NCI-H1048 (cell line): ENCODE measurements around the gene ABHD3.
"Not testable (repeated sequence)": the region's sequence is repeated elsewhere in the genome, so short reads cannot be mapped to it uniquely, and the experiment has no call there.

Experiments used
- DNase-seq: peaks from one replicate; lab custom pipeline; 2025; lab: John Stamatoyannopoulos, UW

ABHD3 gene

DNA sequence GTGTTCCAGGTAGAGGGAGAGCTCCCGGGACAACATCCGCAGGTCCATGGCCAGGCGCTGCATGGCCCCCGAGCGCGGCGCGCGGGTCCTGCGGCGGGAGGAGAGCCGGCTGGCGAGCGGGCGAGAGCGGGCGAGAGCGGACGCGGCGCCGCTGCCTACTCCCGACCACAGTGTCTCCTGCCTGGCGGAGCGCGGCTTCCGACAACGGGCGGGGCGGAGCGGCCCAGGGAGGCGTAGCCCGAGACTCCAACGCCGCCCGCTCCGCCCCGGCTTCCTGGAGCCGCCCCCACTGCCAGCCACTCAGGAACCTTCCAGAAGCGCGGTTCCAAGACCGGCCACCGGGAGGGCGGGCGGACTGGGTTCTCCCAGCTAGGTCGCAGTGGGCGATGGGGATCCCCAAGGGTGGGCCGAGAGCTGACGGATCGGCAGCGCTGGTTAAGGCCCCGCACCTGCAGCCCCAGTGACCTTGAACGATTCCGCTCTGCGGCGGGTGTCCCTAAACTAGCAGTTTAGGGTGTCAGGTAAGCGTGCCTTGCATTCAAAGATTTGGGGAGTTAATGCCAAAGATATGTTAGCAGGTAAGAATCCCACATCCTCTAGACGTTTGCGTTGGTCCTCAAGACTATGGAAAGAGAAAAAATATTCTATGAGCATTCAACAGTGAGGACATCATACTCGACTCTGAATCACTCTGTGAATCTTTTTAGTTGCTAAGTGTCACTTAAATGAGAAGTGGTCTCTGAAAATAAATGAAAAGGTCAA, at the start of gene ABHD3:
Gene ABHD3 (minus strand): TSS at position 172 of the 762 bp plus-strand sequence. CDS start 109 bp downstream, at position 63.
- peak; percentile 82 for DNase-seq

DNA sequence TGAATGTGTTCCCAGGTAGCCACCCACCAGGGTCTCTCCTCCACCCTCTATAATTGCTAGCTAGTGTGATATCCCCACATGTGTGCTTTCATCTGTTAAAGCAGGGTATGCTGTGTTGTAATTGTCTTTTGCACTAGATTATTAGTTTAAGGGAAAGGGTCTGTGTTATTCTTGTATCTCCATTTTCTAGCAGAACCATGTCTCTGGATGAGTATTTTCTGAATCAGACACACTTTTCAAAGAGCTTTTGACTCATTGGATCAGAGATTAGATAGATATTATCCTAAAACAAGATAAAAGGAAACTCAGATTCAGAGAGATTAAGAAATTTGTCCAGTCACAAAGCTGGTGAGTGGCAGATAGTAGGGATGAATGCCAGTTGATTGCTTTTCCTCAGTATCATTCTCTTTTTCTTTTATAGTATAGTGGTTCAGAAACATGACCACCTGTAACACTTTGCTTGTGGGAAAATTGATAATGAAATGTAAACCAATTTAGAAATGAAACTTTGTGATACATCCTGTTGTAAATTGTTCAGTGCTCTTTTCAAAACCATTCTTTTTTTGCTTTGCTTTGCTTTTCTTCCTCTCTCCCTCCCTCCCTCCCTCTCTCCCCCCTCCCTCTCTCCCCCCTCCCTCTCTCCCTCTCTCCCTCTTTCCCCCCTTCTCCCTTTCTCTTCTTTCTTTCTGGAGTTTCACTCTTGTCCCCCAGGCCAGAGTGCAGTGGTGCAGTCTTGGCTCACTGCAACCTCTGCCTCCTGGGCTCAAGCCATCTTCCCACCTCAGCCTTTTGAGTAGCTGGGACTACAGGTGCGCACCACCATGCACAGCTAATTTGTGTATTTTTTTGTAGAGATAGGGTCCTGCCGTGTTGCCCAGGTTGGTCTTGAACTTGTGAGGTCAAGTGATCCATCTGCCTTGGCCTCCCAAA, 43.5 kb upstream of the ABHD3 start:
- DNase-seq: no peak

DNA sequence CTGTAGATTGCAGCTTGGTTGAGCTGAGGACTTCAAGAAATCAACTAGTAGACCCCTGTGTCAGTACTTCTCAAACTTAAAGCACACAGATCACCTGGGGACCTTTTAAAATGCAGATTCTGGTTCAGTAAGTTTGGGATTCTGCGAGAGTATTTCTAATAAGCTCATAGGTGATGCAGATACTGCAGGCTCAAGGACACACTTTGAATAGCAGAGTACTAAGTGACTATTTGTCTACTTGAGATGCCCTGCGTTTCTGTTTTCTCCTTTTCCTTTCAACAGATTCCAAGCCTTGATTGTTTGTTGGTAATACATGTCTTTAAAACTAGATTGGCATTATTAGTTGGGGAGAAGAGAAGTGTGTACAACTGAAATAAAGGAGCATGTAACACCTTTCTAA, 42.7 kb upstream of the ABHD3 start:
- no peak for DNase-seq

DNA sequence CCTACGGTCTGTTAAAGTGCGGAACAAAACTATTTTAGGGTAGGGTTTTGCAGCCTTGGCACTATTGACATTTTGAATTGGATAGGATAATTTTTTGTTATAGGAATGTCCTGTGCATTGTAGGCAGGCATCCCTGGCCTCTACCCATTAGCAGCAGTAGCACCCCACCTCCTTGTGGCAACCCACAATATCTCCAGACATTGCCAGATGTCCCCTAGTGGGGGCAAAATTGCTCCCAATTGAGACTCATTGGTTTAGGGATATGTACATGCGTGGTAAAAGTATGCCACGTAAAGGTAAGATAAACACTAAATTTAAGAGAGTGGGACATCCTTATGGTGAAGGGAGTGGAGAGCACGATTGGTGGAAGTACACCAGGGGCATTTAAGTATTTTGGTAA, 40.7 kb upstream of the ABHD3 start:
- no peak for DNase-seq

- DNase-seq: no peak
Measured at GRCh38 chr18:21743166-21743832, 38.7 kb upstream of the ABHD3 start.

- no peak for DNase-seq
Measured at GRCh38 chr18:21742315-21742687, 37.7 kb upstream of the ABHD3 start.

- DNase-seq: no peak
Measured at GRCh38 chr18:21741562-21742314, 37.2 kb upstream of the ABHD3 start.

DNA sequence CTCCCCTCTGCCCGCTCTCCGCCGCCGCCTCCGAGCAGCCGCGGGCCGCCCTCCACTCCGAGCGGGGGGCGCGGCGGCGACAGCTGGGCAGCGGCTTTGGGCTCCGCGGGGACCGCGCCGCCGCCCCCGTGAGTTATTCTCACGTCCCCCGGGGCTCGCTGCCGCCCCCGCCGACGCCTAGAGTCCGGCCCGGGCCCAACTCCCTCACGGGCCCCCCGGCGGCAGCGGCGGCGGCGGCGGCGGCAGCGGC, 36.7 kb upstream of the ABHD3 start:
- no peak for DNase-seq

- peak; percentile 95 for DNase-seq
Measured at GRCh38 chr18:21740538-21741311, 36.2 kb upstream of the ABHD3 start, which contains the start of gene MIB1. TSS of gene MIB1 (plus strand) at chr18:21740792. CDS start at chr18:21741584, 792 bp downstream.

DNA sequence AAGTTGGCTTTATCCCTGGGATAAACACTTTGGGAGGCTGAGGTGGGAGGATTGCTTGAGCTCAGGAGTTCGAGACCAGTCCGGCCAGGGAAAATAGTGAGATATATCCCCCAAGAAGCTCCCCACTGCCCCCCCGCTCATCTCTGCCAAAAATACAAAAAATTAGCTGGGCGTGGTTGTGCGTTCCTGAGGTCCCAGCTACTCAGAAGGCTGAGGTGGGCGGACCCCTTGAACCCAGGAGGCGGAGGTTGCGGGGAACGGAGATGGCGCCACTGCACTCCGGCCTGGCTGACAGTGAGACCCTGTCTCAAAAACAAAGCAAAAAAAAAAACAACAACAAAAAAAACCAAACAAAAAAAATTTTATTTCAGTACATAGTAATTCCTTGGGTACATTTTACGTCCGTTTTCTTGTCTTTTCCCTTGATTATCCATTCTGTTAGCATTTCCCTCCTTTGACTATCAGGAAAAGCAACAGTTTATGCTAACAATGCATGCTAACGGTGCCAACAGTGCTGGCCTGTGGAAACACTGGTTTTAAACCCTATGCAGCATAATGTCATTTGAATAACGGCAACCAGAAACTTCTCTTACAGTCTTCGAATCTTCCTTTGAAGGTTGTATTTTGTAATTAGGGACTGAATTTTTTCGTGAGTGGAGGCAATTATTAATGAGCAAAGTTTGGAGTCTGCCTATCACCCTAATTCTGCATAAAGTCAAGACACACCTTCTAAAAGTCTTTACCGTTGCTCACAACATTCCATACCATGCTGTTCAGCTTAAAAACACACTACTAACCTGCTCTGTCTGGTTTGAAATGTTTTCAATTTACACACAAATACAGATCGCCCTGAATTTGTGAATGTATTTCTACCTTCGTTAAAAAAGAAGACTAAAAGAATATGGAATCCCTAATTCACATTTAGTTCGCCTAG, 35.3 kb upstream of the ABHD3 start:
- no peak for DNase-seq

DNA sequence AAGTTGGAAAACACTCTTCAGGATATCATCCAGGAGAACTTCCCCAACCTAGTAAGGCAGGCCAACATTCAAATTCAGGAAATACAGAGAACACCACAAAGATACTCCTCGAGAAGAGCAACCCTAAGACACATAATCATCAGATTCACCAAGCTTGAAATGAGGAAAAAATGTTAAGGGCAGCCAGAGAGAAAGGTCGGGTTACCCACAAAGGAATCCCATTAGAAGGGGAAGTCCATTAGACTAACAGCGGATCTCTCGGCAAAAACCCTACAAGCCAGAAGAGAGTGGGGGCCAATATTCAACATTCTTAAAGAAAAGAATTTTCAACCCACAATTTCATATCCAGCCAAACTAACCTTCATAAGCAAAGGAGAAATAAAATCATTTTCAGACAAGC, 32.4 kb upstream of the ABHD3 start:
- not testable (repeated sequence) for DNase-seq

DNA sequence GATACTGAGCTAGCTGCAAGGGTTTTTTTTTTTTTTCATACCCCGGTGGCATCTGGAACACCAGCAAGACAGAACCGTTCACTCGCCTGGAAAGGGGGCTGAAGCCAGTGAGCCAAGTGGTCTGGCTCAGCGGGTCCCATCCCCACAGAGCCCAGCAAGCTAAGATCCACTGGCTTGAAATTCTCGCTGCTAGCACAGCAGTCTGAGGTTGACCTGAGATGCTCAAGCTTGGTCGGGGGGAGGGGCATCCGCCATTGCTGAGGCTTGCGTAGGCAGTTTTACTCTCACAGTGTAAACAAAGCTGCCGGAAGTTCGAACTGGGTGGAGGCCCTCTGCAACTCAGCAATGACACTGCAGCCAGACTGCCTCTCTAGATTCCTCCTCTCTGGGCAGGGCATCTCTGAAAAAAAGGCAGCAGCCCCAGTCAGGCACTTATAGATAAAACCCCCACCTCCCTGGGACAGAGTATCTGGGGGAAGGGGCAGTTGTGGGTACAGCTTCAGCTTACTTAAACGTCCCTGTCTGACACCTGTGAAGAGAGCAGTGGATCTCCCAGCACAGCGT, 31.0 kb upstream of the ABHD3 start:
- no peak for DNase-seq

DNA sequence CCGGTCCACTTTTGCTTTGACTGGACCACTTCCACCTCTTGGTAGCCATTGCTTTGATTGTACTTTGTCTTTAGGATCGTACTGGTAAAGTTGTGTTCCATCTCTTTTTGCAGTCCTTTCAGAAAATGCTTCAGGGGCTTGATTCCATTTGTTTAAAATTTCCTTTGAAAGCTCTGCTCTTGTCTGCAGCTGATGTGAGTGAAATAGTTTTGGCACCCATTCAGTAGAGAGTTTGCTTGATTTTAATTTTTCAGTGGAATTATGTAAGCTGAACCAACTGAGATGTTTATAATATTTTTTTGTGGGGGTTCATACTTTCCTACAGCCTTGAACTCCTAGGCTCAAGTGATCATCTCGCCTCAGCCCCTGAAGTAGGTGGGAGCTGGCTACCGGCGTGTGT, 28.4 kb upstream of the ABHD3 start:
- DNase-seq: no peak

DNA sequence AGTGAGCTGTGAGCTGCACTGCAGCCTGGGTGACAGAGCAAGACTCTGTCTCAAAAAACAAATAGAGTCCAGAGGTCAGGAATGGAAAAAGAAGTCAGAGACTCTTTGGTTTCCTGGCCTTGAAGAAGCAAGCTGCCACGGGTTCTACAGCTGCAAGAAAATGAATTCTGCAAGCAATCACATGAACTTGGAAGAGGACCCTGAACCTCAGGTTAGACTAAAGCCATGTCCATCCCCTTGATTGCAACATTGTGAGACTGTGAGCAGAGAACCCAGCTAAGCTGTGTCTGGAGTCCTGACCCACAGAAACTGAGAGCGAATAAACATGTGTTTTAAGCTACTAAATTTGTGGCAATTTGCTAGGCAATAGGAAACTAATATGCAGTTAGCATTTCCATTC, 23.1 kb upstream of the ABHD3 start:
- DNase-seq: no peak

DNA sequence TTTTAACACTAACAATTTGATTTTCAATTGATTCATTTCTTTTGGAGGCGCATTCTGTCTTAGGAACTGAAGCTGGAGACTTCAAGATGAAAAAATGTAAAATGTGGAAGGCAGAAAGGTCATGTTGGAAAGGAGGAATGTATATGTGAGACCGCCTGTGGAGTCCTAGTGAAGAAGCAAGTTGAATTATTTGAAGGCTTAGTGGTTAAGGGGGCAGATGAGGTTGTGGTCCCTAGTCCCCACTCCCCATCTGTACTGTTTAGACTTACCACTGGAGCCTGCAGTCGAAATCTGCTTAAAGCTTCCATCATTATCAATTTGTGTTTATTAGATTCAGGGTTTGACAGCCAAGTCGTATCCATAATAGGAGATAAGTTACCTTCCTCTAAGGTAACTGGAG, 20.6 kb upstream of the ABHD3 start:
- no peak for DNase-seq

DNA sequence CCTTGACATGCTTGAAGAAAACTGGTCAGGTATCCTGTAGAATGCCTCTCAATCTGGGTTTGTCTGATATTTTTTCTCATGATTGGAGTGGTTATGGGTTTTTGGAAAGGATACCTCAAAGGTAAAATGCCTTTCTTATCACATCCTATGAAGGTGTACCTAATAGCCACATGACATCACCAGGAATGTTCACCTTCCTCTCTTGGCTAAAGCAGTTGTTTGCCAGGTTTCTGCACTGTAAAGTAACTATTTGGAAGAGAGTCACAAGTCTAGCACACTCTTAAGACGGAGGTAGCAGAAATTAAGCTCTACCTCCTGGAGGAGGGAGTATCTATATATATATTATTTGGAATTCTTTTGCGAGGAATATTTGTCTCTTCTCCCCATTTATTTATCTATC, 18.1 kb upstream of the ABHD3 start:
- DNase-seq: no peak

DNA sequence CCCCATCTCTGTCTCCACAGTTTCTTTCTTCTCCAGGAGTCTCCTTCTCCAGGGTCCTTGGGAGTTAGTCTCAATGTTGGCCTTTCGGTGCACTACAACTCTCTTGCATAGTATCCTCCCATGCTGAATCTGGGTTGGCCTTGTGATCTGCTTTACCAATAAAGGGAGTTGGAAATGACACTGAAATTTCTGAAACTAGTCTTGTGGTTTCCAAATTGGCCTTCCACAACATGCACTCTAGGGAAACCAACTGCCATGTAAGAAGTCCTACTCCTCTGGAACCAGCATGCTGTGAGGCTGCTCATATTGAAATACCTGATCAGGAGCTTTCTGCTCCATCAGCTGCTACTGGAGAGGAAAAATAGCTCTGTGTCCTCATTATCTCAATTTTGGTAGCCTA, 9.9 kb upstream of the ABHD3 start:
- DNase-seq: no peak

GRCh38 chr18:21707130-21707529, 2.6 kb upstream of the ABHD3 start:
- not testable (repeated sequence) for DNase-seq

GRCh38 chr18:21706386-21706865, 1.9 kb upstream of the ABHD3 start:
- no peak for DNase-seq
